ENCODE measurements around the gene GP1BB.
"Not testable (repeated sequence)": the region's sequence is repeated elsewhere in the genome, so short reads cannot be mapped to it uniquely, and the experiment has no call there.

Gene GP1BB

DNA sequence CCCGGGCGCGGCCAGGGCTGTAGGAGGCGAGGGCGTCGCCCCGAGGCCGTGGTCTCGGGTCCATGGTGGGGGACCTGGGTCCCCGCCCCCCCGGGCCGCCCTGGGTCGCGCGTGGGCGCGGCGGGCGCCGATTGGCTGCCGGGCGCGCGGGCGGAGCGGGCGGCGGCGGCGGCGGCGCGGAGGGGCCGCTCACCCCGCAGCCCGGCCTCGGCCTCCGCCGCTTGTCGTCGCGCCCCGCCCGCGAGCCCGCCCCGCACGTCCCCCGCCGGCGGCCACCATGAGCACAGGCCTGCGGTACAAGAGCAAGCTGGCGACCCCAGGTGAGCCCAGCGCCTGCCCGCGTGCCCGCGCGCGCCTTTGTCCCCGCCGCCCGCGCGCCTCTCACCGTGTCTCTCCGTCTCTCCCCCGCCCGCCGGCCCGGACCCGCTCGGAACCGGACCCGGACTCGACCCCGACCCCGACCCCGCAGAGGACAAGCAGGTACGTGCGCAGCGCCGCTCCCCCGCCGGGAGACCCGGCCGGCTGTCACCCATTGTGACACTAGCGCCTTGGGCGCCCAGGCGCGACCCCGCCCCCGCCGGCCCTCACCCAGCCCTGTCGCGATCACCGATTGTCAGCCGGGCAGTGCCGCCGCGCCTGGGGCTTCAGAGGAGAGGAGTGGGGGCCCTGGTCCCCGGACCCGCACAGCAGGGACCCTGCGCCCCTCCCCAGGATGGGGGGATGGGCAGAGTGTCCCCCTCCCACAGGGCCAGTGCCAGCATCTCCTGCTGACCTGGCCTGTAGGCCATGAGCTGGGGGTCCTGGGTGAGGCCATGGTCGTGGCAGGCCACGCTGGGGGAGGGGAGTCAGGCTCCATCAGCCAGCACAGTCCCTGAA lies 8.8 kb upstream of the GP1BB start, which contains the start of gene SEPTIN5:
SEPTIN5 (plus strand) TSS at position 192 of the 876 bp plus-strand sequence; CDS start at position 278, 86 bp downstream.
- DNase-seq (ENCODE audit: low spot score) = no peak

DNA sequence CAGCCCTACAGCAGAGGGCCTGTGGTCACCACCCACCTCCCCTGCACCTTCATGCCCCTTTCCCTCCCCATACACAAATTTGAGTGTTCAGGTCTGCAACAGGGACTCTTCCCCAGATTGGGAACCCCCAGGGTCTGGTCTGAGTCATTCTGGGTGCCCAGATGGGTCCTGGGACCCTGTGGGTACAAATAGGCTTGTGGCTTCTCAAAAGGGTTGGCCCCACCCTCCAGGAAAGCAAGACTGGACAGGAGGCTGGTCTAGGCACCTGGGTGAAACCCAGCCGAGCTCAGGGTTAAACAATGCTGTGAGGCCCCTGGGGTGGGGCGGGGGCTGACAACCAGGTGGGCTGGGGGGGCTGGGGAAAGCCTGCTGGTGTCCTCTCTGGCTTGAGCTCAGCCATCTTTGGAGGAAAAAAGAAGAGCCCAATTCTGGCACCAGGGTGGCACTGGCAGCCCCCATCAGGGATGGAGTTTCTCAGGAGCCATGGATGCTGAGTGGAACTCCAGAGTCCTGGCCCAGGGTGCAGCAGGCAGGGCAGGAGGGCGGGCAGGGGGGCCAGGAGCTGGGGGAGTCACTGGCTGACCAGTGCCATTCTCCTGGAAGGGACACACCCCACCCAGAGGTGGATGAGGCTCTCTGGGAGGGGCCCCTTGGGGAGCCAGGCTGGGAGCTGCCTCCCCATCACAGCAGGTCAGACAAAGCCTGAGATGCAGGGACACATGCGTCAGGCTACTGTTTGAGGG lies 8.0 kb upstream of the GP1BB start:
- no peak for DNase-seq (ENCODE audit: low spot score)

- no peak for DNase-seq (ENCODE audit: low spot score)
Observed at GRCh38 chr22:19716041-19716828, 7.1 kb upstream of the GP1BB start.

DNA sequence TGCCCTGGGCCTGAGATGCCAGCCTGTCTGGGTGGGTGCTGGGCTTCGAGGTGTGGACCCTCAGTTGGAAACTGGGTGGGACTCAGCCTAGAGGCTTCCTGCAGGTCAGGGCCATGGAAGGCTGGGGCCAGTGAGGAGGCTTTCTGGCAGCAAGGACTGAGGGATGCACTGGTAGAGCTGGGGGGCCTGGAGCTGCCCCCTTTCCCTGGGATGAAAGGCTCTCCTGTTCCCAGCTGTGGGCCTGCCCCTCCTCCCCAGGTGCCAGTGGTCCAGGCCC lies 6.6 kb upstream of the GP1BB start:
- no peak for DNase-seq (ENCODE audit: low spot score)

DNA sequence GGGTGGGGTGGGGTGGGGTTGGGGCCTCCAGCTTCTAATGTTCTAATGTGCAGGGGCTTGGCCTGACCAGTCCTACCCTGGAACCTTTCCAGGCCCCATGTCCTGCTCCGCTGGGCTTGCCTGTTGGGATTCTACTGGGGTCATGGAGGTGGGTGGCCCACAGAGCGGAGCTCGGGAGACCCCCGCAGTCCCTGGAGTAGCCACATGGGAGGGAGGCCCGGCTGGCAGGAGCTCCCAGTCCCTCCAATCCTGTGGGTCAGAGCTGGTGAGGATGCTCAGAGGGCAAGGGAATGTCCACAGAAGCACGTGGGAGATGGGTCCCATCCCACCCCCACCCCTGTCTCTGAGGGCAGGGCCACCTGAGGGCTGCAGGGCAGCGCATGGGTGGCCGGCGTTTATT lies 6.2 kb upstream of the GP1BB start:
- DNase-seq (ENCODE audit: low spot score) = no peak

GRCh38 chr22:19717691-19718455 lies 5.5 kb upstream of the GP1BB start:
- peak; percentile 57 for DNase-seq (ENCODE audit: low spot score)

GRCh38 chr22:19718456-19719049 lies 4.8 kb upstream of the GP1BB start:
- no peak for DNase-seq (ENCODE audit: low spot score)

- DNase-seq (ENCODE audit: low spot score) = no peak
Observed at GRCh38 chr22:19719050-19719482, 4.3 kb upstream of the GP1BB start.

- DNase-seq (ENCODE audit: low spot score) = no peak
Observed at GRCh38 chr22:19719488-19720021, 3.8 kb upstream of the GP1BB start.

DNA sequence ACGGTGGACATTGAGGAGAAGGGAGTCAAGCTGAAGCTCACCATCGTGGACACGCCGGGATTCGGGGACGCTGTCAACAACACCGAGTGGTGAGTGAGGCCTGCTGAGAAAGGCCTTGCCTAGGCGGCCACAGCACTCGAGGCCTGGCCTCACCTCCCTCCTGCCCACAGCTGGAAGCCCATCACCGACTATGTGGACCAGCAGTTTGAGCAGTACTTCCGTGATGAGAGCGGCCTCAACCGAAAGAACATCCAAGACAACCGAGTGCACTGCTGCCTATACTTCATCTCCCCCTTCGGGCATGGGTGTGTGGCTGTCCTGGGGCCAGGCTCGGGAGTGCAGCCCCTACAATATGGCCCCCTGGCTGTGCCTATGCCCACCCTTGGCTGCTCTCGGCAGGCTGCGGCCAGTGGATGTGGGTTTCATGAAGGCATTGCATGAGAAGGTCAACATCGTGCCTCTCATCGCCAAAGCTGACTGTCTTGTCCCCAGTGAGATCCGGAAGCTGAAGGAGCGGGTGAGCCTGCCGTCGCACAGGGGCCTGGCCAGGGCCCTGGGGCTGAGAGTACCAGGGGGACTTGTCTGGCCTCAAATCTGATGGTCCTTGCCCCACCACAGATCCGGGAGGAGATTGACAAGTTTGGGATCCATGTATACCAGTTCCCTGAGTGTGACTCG lies 3.0 kb upstream of the GP1BB start:
- no peak for DNase-seq (ENCODE audit: low spot score)

GRCh38 chr22:19720999-19721329 lies 2.4 kb upstream of the GP1BB start:
- no peak for DNase-seq (ENCODE audit: low spot score)

DNA sequence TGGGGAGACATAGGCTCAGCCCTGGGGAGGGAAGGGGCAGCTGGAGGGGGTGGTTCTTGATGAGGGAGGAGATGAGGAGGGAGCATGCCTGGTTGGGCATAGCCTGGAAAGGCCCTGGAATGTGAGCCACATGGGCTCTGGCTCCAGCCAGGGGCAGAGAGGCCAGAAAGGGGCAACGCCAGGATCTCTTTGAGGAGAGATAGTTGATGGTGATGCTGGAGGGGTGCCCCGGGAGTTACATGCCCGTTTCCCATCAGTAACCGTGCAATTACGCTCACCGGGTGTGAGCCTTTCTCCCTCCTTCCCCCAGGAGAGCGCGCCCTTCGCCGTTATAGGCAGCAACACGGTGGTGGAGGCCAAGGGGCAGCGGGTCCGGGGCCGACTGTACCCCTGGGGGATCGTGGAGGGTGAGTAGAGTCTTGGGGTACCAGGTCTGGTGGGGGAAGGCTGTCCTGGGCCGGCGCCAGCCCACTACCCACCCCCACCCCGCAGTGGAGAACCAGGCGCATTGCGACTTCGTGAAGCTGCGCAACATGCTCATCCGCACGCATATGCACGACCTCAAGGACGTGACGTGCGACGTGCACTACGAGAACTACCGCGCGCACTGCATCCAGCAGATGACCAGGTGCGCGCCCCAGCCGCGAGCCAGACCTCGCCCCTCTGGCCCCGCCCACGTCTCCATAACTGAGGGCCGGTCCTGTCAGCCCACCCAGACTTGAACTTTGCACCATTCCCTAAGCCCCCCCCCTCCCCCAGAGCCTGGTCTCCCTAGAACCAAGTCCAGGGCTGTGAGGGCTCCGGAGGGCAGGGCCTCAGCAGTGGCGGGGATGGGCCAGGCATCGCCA lies 1.8 kb upstream of the GP1BB start:
- no peak for DNase-seq (ENCODE audit: low spot score)

DNA sequence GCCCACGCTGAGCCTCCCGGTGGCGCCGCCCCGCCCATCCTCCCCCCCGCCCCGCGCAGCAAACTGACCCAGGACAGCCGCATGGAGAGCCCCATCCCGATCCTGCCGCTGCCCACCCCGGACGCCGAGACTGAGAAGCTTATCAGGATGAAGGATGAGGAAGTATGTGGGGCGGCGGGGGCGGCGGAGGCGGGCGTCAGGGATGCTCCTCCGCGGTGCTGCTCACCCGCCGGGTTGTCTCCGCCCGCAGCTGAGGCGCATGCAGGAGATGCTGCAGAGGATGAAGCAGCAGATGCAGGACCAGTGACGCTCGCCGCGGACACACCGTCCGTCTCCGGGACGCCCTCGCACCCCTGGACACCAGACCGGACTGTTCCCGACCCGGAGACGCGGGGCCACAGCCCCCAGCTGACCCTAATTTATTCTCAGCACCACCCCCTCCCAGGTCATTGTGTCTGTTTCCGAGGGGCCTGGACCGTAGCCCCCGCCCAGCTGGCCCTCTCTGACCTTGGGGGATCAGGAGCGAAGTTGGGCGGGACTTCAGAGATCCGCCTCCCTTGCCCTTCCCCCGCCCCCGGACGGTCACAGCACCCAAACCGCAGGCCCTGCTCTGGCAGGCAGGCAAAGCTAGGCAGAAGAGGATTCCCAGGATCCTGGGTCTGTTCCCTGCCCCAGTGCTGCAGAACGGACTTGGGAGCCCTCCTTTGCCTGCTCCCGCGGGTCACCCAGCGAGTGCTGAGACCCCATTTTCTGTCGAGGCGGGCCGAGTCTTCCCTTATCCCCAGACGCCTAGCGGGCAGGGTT lies 959 bp upstream of the GP1BB start:
- no peak for DNase-seq (ENCODE audit: low spot score)

DNA sequence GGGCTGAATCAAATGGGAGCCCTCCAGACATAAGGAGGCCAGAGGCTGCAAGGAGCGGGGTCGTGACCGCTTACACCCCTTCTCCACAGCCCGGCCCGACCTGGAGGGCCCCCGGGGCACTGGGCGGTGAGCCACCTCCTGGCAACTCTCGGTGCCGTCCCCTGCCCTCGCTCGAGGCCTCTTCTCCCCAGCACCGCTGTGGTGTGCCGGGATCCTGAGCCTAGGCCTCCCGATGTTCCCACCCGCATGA lies 432 bp upstream of the GP1BB start:
- DNase-seq (ENCODE audit: low spot score) = no peak

GRCh38 chr22:19723983-19724827 lies 866 bp downstream of the GP1BB start:
- no peak for DNase-seq (ENCODE audit: low spot score)

- DNase-seq (ENCODE audit: low spot score) = no peak
Observed at GRCh38 chr22:19724927-19725661, 1.8 kb downstream of the GP1BB start.

GRCh38 chr22:19726064-19726788 lies 2.9 kb downstream of the GP1BB start:
- DNase-seq (ENCODE audit: low spot score) = not testable (repeated sequence)
